HCT116 (cell line): ENCODE results near the gene HBM. TPM values are rescaled to one million over a fixed set of nuclear protein-coding genes. Genes with fewer than 3 reads are reported as not detected.
"Not testable (repeated sequence)": the region's sequence is repeated elsewhere in the genome, so short reads cannot be mapped to it uniquely, and the experiment has no call there.

Source experiments
- ATAC-seq: fragments of 200-7000 bp; cut with Tn5 transposase; 2 replicates; pipeline ENCODE4 v1.9.1; 2020; ENCODE audit warnings: mild to moderate bottlenecking, moderate library complexity
- BruUV-seq: library from RNA; stranded (reverse); fragments of 400-500 nt; replicated peaks from 2 replicates; lab custom pipeline; 2021; lab: Mats Ljungman, UMichigan
- CTCF ChIA-PET: fragments of 300-600 bp; sonication (Branson Sonifier 250); formaldehyde crosslinking; loops from one replicate; lab custom pipeline; 2021; ENCODE audit warnings: antibody characterized with exemption; lab: Charles Lee
- POLR2A ChIA-PET: fragments of 300-600, 350-600 bp; sonication (Branson Sonifier 250); formaldehyde crosslinking; loops from one replicate; lab custom pipeline; 2021; ENCODE audit warnings: antibody characterized with exemption; lab: Charles Lee
- RAD21 ChIA-PET, 2 experiments: fragments of 300-600 bp; sonication (Branson Sonifier 250); formaldehyde crosslinking; loops; one replicate each; lab custom pipeline; 2023; ENCODE audit warnings: low total read pairs in 2 of 2; ENCODE audit not compliant: uncharacterized antibody in 2 of 2, unreplicated experiment in 2 of 2, low non-redundant PET in 1 of 2; lab: Charles Lee
- DNase-seq: peaks from one replicate; pipeline ENCODE4 v3.0.0-alpha.2; 2010; ENCODE audit warnings: low read depth, low spot score
- H2AFZ ChIP-seq: fragments of 200-600 bp; shearing (Covaris generic), sonication (generic); 2 replicates; pipeline ENCODE4 v1.6.1; 2017; ENCODE audit warnings: low read depth, mixed run types, mixed read lengths, antibody characterized with exemption, low read length; ENCODE audit not compliant: poor library complexity, severe bottlenecking
- H3K27ac ChIP-seq: 2 replicates; pipeline ENCODE4 v1.5.1; 2012; ENCODE audit warnings: low read depth, low read length
- H3K27me3 ChIP-seq: fragments of 200-600 bp; sonication (generic); 2 replicates; pipeline ENCODE4 v1.6.1; 2016; ENCODE audit warnings: mixed run types, low read length, mixed read lengths; ENCODE audit not compliant: insufficient read depth
- H3K36me3 ChIP-seq, 2 experiments: fragments of 200-500 bp in 1 of 2; fragments of 200-600 bp in 1 of 2; sonication (Bioruptor generic) in 1 of 2; sonication (generic) in 1 of 2; 2 replicates each; pipeline versions ENCODE4 v1.5.1 to v1.6.1; 2014 to 2016; ENCODE audit warnings: low read length in 2 of 2, inconsistent platforms in 1 of 2, mixed read lengths in 1 of 2, mixed run types in 1 of 2; ENCODE audit not compliant: insufficient read depth in 2 of 2, control insufficient read depth in 1 of 2
- H3K4me1 ChIP-seq, 2 experiments: fragments of 200-600 bp in 1 of 2; sonication (generic) in 1 of 2; 2 replicates each; pipeline versions ENCODE4 v1.5.1 to v1.6.1; 2012 to 2017; ENCODE audit warnings: low read length in 2 of 2, inconsistent platforms in 1 of 2, mild to moderate bottlenecking in 1 of 2, mixed read lengths in 1 of 2, mixed run types in 1 of 2, moderate library complexity in 1 of 2; ENCODE audit not compliant: insufficient read depth in 2 of 2, control insufficient read depth in 1 of 2
- H3K4me2 ChIP-seq: fragments of 200-600 bp; sonication (generic); 2 replicates; pipeline ENCODE4 v1.6.1; 2017; ENCODE audit warnings: mixed run types, low read length, mixed read lengths
- H3K4me3 ChIP-seq, 2 experiments: fragments of 200-600 bp in 1 of 2; sonication (generic) in 1 of 2; replicated peaks in 1 of 2; 2 replicates each; pipeline ENCODE4 v1.5.1; 2011 to 2016; ENCODE audit warnings: low read length in 2 of 2, control low read depth in 1 of 2, low read depth in 1 of 2, mild to moderate bottlenecking in 1 of 2, mixed read lengths in 1 of 2, mixed run types in 1 of 2
- H3K79me2 ChIP-seq: fragments of 200-600 bp; sonication (generic); 2 replicates; pipeline ENCODE4 v1.6.1; 2017; ENCODE audit warnings: mild to moderate bottlenecking, mixed run types, low read length, moderate library complexity, mixed read lengths; ENCODE audit not compliant: insufficient read depth
- H3K9ac ChIP-seq: fragments of 200-600 bp; sonication (generic); 2 replicates; pipeline ENCODE4 v1.6.1; 2016; ENCODE audit warnings: low read length, mixed read lengths
- H3K9me2 ChIP-seq: fragments of 200-600 bp; sonication (generic), shearing (Covaris generic); 2 replicates; pipeline ENCODE4 v1.6.1; 2017; ENCODE audit warnings: mixed run types, mild to moderate bottlenecking, moderate library complexity; ENCODE audit not compliant: insufficient read depth
- H3K9me3 ChIP-seq, 2 experiments: fragments of 200-500 bp in 1 of 2; fragments of 200-600 bp in 1 of 2; sonication (Bioruptor generic) in 1 of 2; sonication (generic) in 1 of 2; 2 replicates each; pipeline ENCODE4 v1.6.1; 2014 to 2017; ENCODE audit warnings: low read length in 2 of 2, mixed read lengths in 2 of 2, inconsistent platforms in 1 of 2, low read depth in 1 of 2, mild to moderate bottlenecking in 1 of 2, mixed run types in 1 of 2, moderate library complexity in 1 of 2; ENCODE audit not compliant: control insufficient read depth in 1 of 2, insufficient read depth in 1 of 2
- H4K20me1 ChIP-seq: fragments of 200-600 bp; sonication (generic), shearing (Covaris generic); 2 replicates; pipeline ENCODE4 v1.6.1; 2017; ENCODE audit warnings: mixed run types, mild to moderate bottlenecking, moderate library complexity; ENCODE audit not compliant: insufficient read depth
- CBX3 ChIP-seq: IDR thresholded peaks from 2 replicates; pipeline ENCODE4 v1.6.1; 2012; ENCODE audit warnings: low read depth
- EGR1 ChIP-seq: IDR thresholded peaks from 2 replicates; pipeline ENCODE4 v1.6.1; 2012; ENCODE audit warnings: low read depth
- ELF1 ChIP-seq: IDR thresholded peaks from 2 replicates; pipeline ENCODE4 v1.6.1; 2012; ENCODE audit warnings: low read depth, borderline replicate concordance
- EZH2 ChIP-seq: fragments of 200-600 bp; sonication (generic); IDR thresholded peaks from 2 replicates; pipeline ENCODE4 v1.6.1; 2017; ENCODE audit warnings: antibody characterized with exemption, mixed run types
- EZH2phosphoT487 ChIP-seq: fragments of 200-600 bp; IDR thresholded peaks from 2 replicates; pipeline ENCODE4 v1.6.1; 2018; ENCODE audit warnings: antibody characterized with exemption, borderline replicate concordance
- FOSL1 ChIP-seq: IDR thresholded peaks from 2 replicates; pipeline ENCODE4 v1.6.1; 2012; ENCODE audit warnings: low read depth
- POLR2A ChIP-seq: IDR thresholded peaks from 2 replicates; pipeline ENCODE4 v1.7.0; 2011; ENCODE audit warnings: borderline replicate concordance; ENCODE audit not compliant: insufficient read depth, insufficient read length; ENCODE audit errors: extremely low read depth
- POLR2AphosphoS5 ChIP-seq: IDR thresholded peaks from 2 replicates; pipeline ENCODE4 v1.6.1; 2011; ENCODE audit warnings: mild to moderate bottlenecking, low read depth, low read length, moderate library complexity
- RAD21 ChIP-seq: IDR thresholded peaks from 2 replicates; pipeline ENCODE4 v1.6.1; 2012; ENCODE audit warnings: low read depth, mild to moderate bottlenecking
- TCF7L2 ChIP-seq: IDR thresholded peaks from 2 replicates; pipeline ENCODE4 v1.7.0; 2011; ENCODE audit warnings: borderline replicate concordance, inconsistent platforms; ENCODE audit not compliant: insufficient read depth, insufficient read length; ENCODE audit errors: extremely low read depth
- ZFX ChIP-seq: fragments of 450-650 bp; IDR thresholded peaks from 2 replicates; pipeline ENCODE4 v1.6.1; 2017
- intact Hi-C: fragments of 100-400 bp; cut with micrococcal nuclease; formaldehyde crosslinking; loops from 2 replicates; pipeline ENCODE4 v1.10.0; 2022
- total RNA-seq: library from RNA; stranded (reverse); gene quantifications from one replicate; pipeline ENCODE4 v1.2.1, GENCODE V29; 2021; ENCODE audit not compliant: unreplicated experiment
- TF ChIP-seq, protein P1 (sequence below): IDR thresholded peaks from 2 replicates; pipeline ENCODE4 v1.6.1; 2012
- TF ChIP-seq, protein P2 (sequence below), 3 experiments: fragments of 200-600 bp in 1 of 3; sonication (generic) in 1 of 3; IDR thresholded peaks in 2 of 3; conservative IDR thresholded peaks in 1 of 3; 2 replicates each; pipeline ENCODE4 v1.5.1; 2012 to 2017; ENCODE audit warnings: low read depth in 2 of 3, low read length in 2 of 3, antibody characterized with exemption in 1 of 3, borderline replicate concordance in 1 of 3, control low read depth in 1 of 3, mild to moderate bottlenecking in 1 of 3, mixed read lengths in 1 of 3, mixed run types in 1 of 3, moderate library complexity in 1 of 3; ENCODE audit not compliant: insufficient read depth in 1 of 3

HBM gene
- total RNA-seq, 1 experiment from 2014 or later: not detected

DNA sequence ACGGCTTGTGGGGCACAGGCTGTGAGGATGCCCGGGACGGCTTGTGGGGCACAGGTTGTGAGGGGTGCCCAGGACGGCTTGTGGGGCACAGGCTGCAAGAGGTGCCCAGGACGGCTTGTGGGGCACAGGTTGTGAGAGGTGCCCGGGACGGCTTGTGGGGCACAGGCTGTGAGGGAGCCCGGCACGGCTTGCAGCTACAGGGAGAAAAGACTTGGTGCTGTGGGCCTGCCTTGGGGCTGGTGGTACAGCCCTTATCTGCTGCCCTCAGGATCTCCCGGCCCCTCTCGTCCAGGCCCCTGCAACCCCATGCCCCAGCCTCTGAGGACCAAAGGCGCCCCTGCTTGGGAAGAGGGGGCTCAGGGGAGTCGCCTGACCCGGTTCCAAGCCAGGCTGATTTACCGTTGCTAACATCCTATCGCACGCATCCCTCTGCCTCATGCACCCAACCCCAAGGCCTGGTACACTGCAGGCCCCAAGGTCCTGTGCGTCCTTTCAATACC, 5.0 kb upstream of the HBM start:
- ATAC-seq: no peak
- no peak for DNase-seq
- ChIA-PET CTCF (no interaction called here), POLR2A (no interaction called here), RAD21 (no interaction called here)
- H3K9me3 ChIP-seq: no peaks in the 10 kb centered on the region
- no peaks in the 10 kb centered on the region for H3K4me1 ChIP-seq
- H2AFZ ChIP-seq: no peak overlapping the region
- no peak overlapping the region for H3K4me2 ChIP-seq
- intact Hi-C loops: no loop called here
- no peaks in the 10 kb centered on the region for H4K20me1 ChIP-seq
- H3K27me3 ChIP-seq: no peaks in the 10 kb centered on the region
- no peaks in the 10 kb centered on the region for H3K79me2 ChIP-seq
- no peak overlapping the region for H3K4me3 ChIP-seq
- no peaks in the 10 kb centered on the region for H3K9me2 ChIP-seq
- TF ChIP-seq EZH2: no peak
- TF ChIP-seq, protein P1, sequence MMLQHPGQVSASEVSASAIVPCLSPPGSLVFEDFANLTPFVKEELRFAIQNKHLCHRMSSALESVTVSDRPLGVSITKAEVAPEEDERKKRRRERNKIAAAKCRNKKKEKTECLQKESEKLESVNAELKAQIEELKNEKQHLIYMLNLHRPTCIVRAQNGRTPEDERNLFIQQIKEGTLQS: no peak
- BruUV-seq: no TSS peak
- H3K9ac ChIP-seq: no peak overlapping the region
- H3K27ac ChIP-seq: no peak overlapping the region
- H3K36me3 ChIP-seq: no peaks in the 10 kb centered on the region

DNA sequence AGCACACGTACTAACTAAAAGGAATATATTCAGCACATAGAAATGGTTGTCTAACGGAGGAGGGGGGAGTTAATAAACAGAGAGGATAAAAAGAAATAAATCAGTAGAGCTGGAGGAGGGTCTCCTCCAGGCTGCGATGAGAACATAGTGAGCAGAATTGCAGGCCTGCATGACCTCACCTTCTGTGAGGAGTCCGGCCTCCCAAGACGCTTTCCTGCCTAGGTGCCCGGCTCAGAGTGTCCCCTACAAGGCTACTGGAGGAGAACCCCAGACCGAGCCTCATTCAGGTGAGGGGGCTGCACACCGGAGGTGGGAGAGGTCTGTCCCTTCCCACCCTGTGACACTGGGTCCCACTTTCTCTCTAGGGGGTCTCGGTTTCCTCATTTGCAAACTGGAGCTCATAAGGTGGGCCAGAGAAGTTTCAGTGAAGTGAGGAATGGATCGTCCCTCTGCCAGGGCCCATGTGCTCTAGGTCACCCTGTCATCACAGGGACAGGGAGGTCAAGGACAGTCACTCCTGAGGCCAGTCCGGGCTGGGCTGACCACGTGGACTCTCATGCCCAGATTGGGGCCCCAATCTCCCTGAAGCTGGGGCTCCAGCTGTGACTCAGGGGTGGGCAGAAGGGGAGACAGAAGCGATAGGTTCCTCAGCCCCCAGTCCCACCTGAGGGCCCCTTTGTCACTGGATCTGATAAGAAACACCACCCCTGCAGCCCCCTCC, 3.3 kb upstream of the HBM start:
- no TSS peak for BruUV-seq
- Histone ChIP-seq H3K79me2 (no peaks in the 10 kb centered on the region), H3K9me3 (no peaks in the 10 kb centered on the region), H3K4me1 (no peaks in the 10 kb centered on the region), H3K9ac (no peak overlapping the region), H3K27ac (no peak overlapping the region), H4K20me1 (no peaks in the 10 kb centered on the region), H3K9me2 (no peaks in the 10 kb centered on the region), H2AFZ (no peak overlapping the region), H3K4me2 (no peak overlapping the region), H3K27me3 (no peaks in the 10 kb centered on the region), H3K36me3 (no peaks in the 10 kb centered on the region), H3K4me3 (no peak overlapping the region)
- intact Hi-C loops: no loop called here
- POLR2A ChIA-PET: no interaction called here
- CTCF ChIA-PET: no interaction called here
- DNase-seq (no peak), ATAC-seq (no peak)
- no peak for TF ChIP-seq POLR2A
- no peak for TF ChIP-seq ZFX
- no peak for TF ChIP-seq EZH2phosphoT487
- no peak for TF ChIP-seq EZH2
- no peak for TF ChIP-seq ELF1
- no peak for TF ChIP-seq POLR2AphosphoS5
- no peak for TF ChIP-seq TCF7L2
- no peak for TF ChIP-seq FOSL1
- no peak for TF ChIP-seq EGR1
- TF ChIP-seq, protein P2, sequence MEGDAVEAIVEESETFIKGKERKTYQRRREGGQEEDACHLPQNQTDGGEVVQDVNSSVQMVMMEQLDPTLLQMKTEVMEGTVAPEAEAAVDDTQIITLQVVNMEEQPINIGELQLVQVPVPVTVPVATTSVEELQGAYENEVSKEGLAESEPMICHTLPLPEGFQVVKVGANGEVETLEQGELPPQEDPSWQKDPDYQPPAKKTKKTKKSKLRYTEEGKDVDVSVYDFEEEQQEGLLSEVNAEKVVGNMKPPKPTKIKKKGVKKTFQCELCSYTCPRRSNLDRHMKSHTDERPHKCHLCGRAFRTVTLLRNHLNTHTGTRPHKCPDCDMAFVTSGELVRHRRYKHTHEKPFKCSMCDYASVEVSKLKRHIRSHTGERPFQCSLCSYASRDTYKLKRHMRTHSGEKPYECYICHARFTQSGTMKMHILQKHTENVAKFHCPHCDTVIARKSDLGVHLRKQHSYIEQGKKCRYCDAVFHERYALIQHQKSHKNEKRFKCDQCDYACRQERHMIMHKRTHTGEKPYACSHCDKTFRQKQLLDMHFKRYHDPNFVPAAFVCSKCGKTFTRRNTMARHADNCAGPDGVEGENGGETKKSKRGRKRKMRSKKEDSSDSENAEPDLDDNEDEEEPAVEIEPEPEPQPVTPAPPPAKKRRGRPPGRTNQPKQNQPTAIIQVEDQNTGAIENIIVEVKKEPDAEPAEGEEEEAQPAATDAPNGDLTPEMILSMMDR (IDR thresholded peaks at IDR 0.05 in 2 of 3, conservative IDR thresholded peaks at IDR 0.05 in 1 of 3; ENCODE audit: borderline replicate concordance in 1 of 3, insufficient read depth in 1 of 3, low read depth in 2 of 3, low read length in 2 of 3): no peak
- TF ChIP-seq CBX3: no peak
- no peak for TF ChIP-seq RAD21
- RAD21 ChIA-PET: no interaction called here

DNA sequence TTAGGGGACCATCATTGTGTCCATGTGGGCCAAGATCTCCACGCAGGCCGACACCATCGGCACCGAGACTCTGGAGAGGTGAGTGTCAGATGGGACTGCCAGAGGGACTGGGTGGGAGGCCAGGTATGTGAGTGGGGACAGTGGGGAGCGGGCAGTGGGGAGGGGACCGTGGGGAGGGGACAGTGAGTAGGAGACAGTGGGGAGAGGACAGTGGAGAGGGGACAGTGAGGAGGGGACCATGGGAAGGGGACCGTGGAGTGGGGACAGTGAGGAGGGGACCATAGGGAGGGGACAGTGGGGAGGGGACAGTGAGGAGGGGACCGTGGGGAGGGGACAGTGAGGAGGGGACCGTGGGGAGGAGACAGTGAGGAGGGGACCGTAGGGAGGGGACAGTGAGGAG, 2.6 kb upstream of the HBM start:
- CTCF ChIA-PET, RAD21 ChIA-PET, H3K27ac ChIP-seq, H3K79me2 ChIP-seq, H3K27me3 ChIP-seq, H3K9me2 ChIP-seq, H3K4me3 ChIP-seq, H2AFZ ChIP-seq, H4K20me1 ChIP-seq, H3K9me3 ChIP-seq, BruUV-seq, H3K36me3 ChIP-seq, DNase-seq, H3K4me2 ChIP-seq, POLR2A ChIA-PET, intact Hi-C loops, ATAC-seq, H3K9ac ChIP-seq, H3K4me1 ChIP-seq: not testable (repeated sequence)
